ENCODE results near the gene WIPF2.

Gene WIPF2

DNA sequence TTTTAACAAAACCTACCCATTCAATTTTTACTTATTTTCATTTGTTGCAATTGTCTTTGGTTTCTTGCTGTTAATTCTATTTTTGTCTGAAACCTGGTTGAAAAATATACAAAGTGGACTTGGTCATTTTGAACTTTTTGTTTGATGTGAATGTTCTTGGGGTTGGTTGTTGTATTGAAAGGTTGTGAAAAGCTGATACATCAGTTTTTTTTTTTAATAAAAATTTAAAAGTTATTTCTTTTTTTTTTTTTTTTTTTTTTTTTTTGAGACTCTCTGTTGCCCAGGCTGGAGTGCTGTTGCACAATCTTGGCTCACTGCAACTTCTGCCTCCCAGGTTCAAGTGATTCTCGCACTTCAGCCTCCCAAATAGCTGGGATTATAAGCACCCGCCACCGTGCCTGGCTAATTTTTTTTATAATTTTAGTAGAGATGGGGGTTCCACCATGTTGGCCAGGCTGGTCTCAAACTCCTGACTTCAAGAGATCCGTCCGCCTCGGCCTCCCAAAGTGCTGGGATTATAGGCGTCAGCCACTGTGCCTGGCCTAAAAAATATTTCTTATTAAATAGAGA, 28.9 kb downstream of the WIPF2 start:
- no peak for DNase-seq (ENCODE audit: low read depth, low spot score)

DNA sequence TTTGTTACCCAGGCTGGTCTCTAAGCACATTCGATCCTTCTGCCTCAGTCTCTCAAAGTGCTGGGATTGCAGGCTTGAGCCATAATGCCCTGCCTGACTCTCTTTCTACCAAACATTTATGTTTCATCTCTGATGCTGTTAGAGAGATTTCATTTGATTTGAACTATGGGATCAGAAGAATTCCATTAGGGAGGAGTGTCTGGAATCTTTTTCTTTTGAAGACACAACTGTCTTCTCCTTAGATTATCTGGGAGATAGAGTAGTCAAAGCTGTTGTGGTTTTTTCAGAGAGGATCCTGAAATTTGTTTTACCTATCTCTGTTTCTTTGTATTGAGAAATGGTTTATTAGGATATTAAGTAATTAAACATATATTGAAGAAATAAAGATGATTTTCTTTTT, 29.4 kb downstream of the WIPF2 start:
- no peak for DNase-seq (ENCODE audit: low read depth, low spot score)

DNA sequence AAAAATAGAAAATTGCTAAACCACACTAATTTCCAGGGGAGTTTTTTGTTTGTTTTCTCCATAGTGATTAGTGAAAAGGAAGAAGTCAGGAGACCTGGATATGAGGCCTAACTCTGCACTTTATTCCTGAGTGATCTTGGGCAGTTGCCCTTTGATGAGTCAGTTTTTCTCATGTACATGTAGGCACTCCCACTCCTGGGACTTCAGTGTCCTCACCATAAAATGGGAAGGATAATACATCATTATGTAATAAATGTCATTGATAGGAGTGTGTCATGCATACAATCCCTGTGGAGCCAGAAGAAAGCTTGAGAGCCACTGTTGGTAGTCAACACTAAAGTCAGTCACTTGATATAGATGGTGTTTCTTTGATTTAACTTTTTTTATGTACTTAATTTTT, 32.5 kb downstream of the WIPF2 start:
- no peak for DNase-seq (ENCODE audit: low read depth, low spot score)

DNA sequence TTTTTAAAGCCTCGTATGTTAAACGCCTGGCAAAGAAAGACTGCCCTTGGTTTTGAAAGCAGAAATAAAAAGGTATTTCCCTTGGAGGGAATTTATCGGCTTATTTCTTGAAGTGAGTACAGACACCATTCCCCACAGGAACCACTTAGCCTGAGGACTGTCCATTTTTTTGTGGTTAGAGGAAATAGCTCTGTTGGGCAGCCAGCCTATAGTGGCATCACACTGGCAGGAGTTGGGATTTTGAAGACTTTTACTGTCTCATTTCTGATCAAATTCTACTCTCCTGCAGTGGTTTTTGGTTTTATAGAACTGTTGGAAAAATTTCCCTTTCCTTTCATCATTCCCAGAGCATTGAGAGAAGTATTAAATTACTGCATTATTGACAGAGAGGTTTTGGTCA, 34.5 kb downstream of the WIPF2 start:
- no peak for DNase-seq (ENCODE audit: low read depth, low spot score)

DNA sequence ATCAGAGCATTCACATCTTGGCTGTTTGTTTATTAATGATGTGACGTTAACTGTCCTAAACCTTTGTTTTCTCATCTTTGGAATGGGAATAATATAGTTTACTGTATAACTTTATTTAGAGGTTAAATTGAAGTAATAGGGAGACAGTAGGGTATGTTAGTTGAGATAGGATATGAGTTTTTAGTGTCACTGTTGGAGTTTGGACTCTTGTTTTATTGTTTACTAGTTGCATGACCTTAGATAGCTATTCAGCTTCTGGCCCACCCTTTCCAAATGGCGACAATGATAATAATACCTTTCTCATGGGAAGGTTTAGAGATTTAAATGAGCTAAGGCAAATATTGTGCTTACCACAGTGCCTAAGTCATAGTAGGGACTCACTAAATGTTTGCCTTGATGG, 40.4 kb downstream of the WIPF2 start:
- no peak for DNase-seq (ENCODE audit: low read depth, low spot score)

DNA sequence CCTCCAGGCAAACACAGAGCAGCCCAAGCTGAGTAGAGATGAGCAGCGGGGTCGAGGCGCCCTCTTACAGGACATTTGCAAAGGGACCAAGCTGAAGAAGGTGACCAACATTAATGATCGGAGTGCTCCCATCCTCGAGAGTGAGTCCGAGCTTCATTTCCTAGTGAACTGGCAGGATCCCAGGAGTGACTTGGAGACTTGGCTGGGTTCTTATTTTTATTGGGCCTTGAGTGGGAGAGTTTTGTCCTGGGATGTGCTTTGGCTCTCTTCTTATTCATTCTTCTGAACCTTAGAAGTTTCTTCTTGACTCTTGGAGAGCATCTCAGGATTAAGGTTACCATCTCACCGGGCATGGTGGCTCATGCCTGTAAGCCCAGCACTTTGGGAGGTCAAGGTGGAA, 41.4 kb downstream of the WIPF2 start:
- no peak for DNase-seq (ENCODE audit: low read depth, low spot score)

DNA sequence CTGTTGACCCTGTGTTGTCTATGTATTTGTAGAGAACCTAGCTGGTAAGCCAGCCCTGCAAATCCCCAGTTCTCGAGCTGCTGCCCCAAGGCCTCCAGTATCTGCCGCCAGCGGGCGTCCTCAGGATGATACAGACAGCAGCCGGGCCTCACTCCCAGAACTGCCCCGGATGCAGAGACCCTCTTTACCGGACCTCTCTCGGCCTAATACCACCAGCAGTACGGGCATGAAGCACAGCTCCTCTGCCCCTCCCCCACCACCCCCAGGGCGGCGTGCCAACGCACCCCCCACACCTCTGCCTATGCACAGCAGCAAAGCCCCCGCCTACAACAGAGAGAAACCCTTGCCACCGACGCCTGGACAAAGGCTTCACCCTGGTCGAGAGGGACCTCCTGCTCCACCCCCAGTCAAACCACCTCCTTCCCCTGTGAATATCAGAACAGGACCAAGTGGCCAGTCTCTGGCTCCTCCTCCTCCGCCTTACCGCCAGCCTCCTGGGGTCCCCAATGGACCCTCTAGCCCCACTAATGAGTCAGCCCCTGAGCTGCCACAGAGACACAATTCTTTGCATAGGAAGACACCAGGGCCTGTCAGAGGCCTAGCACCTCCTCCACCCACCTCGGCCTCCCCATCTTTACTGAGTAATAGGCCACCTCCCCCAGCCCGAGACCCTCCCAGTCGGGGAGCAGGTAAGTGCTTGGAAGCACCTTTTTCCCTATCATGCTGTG, 45.5 kb downstream of the WIPF2 start:
- no peak for DNase-seq (ENCODE audit: low read depth, low spot score)

DNA sequence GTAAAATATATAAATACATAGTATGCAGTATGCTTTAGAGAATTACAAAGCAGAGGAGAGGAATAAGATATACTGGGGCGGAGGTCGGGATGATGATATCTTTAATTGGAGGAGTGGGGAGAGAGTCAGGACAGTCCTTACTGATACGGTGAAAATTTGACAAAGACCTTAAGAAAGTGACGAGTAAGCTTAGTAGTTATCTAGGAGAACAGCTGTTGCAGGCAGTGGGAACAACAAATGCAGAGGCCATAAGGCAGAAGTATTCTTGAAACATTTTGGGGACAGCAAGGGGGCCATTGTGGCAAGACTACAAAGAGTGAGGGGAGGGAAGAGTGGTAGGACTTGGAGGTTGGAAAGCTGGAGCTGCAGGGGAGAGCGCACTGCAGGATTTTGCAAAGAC, 46.2 kb downstream of the WIPF2 start:
- DNase-seq (ENCODE audit: low read depth, low spot score), result no peak

DNA sequence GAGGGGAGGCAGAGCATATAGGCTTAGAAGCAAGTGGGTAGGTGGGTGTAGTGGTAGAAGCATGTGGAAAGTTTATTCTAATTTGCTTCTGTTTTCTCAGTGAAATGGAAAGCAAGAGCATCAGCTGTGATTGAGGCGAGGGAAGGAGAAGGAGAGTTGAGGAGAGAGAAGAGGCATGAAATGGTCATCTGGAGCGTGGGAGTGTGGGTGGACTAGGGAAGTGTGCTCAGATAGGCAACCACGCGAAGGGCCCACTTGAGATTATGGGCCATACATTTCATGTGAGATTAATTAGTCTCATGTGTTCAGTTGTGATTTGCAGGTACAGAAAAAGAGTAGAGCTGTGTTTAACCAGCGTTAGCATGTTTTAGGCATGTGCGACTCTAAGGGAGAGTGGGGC, 47.8 kb downstream of the WIPF2 start:
- DNase-seq (ENCODE audit: low read depth, low spot score), result no peak

DNA sequence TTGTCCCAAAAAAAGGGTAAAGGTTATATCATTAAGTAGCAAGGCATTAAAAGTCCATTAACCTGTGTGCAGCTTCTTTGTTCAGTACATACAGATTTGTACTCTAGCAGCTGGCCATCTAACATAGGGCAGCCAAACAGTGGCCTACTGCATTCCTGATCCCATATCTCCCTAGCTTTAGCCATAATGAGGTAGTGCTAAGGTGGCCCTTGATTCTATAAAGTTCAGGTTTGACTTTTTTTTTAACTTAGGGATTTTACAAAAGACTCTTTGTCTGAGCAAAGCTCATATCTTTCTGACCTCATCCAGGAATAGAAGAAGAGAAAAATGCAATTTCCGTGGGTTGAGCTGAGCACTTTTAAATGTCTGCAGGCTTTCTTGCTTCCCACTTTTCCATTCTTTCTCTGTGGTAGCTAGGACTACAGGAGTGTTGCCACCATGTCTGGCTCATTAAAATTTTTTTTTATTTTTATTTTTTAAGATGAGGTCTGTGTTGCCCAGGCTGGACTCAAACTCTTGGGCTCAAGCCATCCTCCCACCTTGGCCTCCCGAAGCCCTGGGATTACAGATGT, 49.1 kb downstream of the WIPF2 start:
- DNase-seq (ENCODE audit: low read depth, low spot score), result no peak

DNA sequence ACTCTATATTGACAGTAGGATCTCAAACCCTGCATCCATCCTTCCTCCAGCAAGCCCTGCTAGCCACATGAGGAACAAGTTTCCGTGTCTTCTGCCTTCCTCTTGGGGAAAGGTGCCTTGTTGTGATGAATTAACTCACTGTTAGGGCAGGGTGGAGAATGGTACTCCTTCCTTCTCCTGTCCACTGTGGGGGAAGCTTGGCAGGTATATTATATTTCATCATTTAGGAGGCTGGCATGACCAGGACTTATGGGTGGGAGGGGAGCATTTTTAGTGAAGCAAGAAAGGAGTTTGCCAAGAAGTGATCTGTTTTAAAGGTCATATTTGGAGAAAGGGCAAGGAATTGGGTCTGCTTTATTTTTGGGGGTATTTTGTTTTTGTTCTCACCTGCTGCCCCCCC, 59.3 kb downstream of the WIPF2 start:
- DNase-seq (ENCODE audit: low read depth, low spot score), result no peak

DNA sequence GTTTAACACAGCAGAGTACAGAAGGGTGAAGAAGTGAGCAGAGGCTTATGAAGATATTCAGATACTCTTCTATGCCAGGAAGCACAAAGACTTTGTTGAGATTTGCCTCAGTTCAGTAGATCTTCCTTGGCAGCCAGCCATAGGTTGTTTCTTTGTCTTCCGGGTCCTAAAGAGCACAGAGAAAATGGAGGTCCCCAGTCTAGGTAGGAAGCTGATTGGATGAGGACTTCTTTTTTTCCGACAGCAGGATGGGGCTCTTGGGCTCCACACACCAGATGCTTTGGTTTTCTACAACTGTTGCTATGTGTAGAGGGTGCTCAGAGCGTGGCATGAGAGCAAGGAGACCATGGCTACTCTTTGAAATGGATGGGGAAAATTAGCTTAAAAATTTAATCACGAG, 60.3 kb downstream of the WIPF2 start:
- DNase-seq (ENCODE audit: low read depth, low spot score), result no peak

DNA sequence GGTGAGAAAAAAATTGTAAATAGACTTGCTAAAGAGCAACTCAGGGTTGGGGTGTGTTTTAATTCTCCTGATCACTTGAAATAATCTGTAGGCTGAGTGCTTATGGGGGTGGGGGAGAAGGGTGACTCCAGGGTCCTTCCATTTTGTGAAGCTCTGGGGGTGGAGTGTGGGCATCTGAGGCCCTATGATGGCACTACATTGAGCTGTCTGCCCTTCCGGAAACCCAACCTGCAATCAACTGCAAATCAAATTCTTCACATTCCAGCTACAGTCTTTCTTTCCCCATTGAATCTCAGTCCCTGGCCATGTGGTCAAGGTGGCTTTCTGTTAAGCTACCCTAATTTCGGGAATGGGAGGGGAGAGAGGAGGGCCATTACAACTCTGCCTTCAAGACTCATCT, 62.6 kb downstream of the WIPF2 start:
- peak; percentile 57 for DNase-seq (ENCODE audit: low read depth, low spot score)

DNA sequence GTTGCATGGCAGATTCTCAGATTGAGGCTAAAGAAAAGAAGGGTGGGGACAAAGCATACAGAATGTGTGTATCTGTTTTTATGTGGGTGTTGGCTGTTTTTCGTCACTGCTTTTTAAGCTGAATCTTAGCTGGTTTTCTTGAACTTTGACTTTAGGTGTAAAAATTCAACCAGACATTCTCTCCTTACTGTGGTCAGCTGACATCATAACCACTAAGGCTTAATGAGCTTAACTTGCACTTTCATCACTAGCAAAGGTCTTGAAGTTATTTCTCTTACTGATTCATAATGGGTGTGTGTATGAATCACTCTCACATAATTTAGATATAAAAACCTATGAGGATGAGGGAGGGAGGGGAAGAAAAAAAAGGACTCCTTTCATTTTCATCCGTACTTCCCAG, 64.6 kb downstream of the WIPF2 start:
- no peak for DNase-seq (ENCODE audit: low read depth, low spot score)

DNA sequence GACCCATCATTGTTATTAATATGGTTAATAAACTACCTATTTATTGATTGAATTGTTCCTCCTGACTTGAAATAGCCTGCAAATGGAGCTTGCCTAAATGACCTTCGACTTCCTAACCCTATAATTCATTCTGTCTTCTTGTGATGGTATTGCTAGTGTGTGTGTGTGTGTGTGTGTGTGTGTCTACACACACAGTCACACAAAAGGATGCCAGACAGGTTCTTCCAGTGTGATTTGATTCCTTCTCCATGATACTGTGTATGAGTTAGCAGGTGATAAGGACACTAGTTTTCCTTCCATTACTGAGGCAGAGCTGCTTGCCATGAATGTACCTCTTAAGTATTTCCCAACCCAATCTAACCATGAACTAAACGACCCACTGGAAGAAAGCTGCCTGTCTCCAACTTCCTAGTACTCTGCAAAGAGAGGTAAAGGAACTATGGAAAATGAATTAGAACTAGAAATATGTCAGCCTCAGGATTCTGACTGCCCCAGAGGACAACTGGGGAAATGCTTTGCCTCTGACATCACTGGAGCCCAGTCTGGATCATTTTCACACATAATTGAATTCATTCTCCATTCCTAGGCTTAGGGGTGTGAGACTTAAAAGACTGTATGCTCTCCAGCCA, 65.1 kb downstream of the WIPF2 start:
- DNase-seq (ENCODE audit: low read depth, low spot score), result no peak

DNA sequence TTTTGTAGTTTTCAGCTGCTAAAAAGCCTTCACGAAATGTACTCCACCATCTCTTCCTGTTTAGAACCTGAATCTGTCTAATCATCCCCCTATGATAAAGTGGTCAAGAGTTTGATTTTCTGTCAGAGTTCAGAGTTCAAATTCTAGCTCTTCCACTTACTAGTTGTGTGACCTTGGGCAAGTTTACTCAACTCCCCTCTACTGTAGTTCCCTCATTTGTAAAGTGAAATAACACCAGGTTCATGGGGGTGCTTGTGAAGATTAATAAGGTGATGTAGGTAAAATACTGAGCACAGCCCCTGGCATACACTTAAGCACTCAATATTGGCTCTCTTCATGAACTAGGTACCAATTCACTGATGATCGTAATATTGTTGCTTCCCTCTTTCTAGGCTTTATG, 67.4 kb downstream of the WIPF2 start:
- no peak for DNase-seq (ENCODE audit: low read depth, low spot score)

DNA sequence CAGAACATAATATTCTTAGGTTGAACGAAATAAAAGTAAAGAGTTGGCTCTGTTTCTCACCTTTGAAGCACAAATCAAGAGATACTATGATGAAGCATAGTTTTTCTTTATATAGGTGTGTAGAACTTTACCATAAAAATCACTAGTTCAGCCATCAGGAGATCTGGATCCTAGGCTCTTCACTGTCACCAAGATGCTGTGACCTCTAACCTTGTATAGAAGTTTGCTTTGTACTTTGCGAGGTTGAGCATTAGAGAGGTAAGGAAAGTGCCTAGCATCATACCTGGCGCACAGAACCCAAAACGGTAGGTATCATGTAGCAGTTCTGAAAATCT, 68.0 kb downstream of the WIPF2 start:
- DNase-seq (ENCODE audit: low read depth, low spot score), result no peak

DNA sequence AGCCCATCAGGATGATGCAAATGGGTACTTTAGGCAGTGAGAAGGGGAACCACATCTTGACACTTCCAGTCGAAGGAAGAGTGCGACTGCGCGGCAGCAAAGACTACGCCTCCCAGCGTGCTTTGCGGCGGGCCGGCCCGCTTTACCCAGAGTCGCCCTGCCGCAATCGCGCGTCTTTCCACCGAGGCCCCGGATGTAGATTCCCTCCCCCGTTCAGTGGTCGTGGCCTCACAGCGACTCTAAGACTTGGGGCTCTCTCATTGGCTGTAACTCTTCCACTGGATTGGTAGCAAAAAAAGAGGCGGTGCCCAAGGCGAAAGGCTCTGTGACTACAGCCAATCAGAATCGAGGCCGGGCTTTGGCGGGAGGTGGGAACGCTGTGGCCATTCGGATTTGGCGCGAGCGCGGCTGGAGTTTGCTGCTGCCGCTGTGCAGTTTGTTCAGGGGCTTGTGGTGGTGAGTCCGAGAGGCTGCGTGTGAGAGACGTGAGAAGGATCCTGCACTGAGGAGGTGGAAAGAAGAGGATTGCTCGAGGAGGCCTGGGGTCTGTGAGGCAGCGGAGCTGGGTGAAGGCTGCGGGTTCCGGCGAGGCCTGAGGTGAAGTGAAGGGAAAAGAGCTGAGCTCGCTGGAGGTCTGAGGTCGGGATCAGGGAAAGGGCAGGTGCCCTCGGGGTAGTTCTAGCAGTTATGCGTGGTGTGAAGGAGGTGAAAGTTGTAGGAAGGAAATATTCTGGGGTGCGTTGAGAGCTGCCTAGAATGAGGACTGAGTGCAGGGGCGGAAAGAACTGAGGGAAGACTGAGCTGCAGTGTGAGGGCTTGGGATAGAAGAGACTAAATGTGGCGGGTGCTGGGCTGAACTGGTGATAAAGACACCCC, 68.6 kb downstream of the WIPF2 start, which contains the start of gene CDC6:
Gene CDC6 (plus strand): TSS at position 386 of the 876 bp plus-strand sequence. CDS start 1,542 bp downstream, outside the sequence.
- peak; percentile 100 for DNase-seq (ENCODE audit: low read depth, low spot score)

DNA sequence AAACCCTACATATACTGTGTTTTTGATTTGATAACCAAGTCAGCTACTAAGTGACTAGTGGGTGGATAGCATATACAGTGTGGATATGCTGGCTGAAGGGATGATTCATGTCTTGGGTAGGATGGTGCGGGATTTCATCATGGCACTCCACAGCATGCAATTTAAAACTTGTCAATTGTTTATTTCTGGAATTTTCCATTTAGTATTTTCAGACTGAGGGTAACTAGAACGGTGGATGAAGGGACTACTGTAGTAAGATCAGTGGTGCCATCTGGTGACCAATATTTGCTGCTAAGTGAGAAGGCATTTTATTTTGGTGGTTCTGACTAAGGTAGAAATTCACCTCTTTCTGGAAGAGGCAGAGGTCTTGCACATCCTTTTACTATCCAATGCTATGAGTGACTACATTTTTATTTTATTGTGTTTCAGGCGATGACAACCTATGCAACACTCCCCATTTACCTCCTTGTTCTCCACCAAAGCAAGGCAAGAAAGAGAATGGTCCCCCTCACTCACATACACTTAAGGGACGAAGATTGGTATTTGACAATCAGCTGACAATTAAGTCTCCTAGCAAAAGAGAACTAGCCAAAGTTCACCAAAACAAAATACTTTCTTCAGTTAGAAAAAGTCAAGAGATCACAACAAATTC, 71.7 kb downstream of the WIPF2 start:
- no peak for DNase-seq (ENCODE audit: low read depth, low spot score)

DNA sequence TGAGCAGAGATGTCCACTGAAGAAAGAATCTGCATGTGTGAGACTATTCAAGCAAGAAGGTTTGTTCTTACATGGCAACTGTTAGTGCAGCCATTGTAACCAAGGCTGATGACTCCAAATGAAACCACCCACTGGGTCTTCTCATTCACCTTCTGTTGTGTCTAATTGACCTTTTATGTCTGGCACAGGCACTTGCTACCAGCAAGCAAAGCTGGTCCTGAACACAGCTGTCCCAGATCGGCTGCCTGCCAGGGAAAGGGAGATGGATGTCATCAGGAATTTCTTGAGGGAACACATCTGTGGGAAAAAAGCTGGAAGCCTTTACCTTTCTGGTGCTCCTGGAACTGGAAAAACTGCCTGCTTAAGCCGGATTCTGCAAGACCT, 72.2 kb downstream of the WIPF2 start:
- DNase-seq (ENCODE audit: low read depth, low spot score), result no peak

DNA sequence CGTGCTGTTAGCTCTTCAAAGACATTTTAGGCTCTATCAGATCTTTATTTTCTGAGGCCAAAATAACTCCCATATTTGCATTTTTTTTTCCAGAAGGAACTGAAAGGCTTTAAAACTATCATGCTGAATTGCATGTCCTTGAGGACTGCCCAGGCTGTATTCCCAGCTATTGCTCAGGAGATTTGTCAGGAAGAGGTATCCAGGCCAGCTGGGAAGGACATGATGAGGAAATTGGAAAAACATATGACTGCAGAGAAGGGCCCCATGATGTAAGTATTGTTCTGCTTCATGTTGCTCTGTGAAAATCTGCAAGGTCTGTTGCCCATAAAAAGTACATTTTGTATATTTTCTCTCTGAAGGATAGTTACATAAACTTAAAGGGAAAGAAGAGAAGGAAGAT, 74.3 kb downstream of the WIPF2 start:
- DNase-seq (ENCODE audit: low read depth, low spot score), result no peak

All from ELF-1 (cell line).